ENCODE results near the gene AATK.

AATK gene

DNA sequence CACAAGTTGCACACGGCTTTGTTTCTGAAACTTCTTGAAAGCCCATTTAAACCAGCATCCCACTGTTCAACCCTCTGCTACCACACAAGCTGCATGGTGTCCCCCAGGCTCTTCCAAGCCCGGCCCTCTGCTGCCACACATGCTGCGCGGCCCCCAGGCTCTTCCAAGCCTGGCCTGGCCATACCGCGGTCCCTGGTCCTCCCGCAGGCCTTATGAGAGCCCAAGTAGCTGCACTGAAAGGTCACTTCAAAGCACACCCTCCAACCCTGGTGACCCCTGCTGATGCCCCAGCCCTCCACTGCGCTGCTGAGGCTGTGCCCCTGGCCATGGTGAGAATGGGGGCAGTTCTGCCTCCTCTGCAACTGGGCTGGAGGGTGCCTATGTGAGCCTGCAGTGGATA is 26.6 kb downstream of the AATK start:
- no peak for DNase-seq

GRCh38 chr17:81138500-81138899 is 27.5 kb downstream of the AATK start:
- DNase-seq = no peak

- no peak for DNase-seq
Observed at GRCh38 chr17:81138083-81138482, 27.9 kb downstream of the AATK start.

GRCh38 chr17:81137248-81137647 is 28.8 kb downstream of the AATK start:
- DNase-seq = no peak

DNA sequence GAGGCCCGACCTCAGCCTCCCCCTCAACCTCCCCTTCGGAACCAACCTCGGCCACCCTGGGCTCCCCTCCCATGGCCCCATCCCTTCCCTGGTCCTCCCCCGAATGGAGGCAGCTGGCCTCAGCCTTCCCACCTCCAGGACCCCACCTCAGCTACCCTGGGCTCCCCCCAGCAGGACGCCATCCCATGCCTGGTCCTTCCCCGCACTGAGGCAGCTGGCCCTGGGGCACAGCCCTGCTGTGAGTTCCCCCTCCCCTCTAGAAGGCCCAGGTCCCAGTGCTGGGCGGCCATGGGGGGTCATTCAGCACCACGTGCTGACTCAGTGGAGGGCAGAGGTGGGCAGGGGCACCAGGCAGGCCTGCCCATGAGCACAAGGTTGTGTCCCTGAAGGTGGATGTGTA is 29.7 kb downstream of the AATK start:
- DNase-seq = no peak

GRCh38 chr17:81135505-81136278 is 30.3 kb downstream of the AATK start:
- DNase-seq = peak; percentile 52

- DNase-seq = no peak
Observed at GRCh38 chr17:81134064-81134781, 31.8 kb downstream of the AATK start.

DNA sequence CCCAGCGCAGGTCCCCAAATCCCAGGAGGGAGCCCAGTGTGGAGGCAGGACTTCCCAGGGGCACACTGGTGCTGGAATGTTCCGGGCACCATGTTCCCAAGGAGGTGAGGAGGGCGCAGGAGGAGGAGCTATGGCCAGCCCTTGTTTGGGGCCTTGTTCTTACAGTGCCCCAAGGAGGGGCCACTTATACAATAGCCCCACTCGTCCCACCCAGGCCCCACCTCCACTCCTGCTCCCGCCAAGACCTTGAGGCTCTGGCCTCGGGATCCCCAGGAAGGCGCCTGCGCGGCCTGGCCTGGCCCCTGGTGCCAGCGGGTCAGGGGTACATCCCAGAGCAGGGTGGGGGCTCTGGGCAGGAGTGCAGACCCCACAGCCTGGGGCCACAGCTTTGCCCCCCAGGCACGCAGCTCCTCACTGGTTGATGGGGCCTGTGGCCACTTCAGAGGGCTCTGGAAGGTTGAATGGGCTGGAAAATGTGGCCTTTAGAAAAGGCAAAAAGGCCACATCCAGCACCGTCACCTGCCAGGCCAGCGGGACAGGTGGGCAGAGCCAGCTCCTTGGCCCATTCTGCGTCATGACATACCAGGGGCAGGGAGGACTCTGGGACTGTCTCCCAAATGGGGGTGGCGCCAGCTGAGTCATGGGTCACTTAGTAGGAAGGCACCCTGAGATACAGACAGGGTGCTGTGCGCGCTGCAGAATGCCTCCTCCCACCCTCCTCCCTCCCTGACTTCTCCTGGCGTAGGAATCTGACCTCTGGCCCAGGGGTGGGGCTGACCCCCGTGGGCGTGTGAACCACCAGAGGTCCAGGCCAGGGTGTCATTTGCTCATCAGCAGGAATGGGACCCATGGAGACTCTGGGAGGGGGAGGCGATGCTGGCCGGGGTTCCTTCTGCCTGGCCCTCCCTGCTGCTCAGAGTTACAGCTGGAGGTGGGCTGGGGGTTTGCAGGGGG is 33.0 kb downstream of the AATK start:
- DNase-seq = no peak

DNA sequence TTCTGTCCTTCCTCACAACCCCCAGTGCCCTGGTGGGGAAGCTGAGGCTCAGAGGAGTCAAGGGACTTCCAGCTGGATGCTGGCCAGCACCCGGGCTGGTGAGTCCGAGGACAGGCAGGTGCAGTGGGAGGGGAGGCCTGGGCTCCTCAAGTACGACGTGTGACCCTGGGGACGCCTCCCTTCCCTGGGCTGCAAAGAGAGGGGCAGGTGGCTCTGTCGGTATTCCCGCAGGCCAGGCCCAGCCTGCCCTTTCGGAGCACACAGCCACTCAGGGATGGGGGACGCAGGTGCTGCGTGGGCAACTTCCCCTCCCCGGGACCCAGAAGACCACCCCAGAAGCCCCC is 33.9 kb downstream of the AATK start:
- DNase-seq = peak; percentile 4

DNA sequence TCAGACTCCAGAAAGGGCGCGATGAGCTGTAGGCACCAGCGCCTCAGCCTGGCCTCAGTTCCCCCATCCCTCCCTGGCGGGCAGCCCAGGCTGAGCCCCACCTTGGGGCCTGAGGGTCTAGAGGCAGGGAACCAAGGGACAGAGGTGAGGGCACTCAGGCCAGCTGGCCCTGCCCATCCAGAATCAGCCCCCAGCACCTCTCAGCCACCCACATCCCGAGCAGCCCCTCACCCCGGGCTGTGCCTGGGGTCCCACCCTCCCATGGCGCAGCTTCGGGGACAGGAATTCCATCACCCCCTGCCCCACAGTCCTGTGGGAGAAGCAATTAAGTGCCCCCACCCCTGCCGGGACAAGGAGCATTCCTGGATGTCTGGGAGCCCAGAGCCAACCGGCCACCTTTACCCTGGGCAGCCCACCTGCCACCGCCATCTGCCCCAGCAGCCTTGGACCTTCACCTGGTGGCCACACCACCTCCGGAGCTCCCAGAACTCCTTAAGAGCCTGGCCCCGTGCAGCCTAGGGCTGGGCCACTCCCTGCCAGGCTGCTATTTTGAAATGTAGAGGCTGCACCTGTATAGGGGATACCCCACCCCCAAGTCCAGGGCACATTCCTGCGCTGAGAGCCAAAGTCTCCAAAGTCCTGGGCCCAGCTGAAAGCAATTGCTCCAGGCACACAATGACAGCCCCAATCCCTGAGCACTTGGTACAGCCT is 34.4 kb downstream of the AATK start:
- DNase-seq = no peak

DNA sequence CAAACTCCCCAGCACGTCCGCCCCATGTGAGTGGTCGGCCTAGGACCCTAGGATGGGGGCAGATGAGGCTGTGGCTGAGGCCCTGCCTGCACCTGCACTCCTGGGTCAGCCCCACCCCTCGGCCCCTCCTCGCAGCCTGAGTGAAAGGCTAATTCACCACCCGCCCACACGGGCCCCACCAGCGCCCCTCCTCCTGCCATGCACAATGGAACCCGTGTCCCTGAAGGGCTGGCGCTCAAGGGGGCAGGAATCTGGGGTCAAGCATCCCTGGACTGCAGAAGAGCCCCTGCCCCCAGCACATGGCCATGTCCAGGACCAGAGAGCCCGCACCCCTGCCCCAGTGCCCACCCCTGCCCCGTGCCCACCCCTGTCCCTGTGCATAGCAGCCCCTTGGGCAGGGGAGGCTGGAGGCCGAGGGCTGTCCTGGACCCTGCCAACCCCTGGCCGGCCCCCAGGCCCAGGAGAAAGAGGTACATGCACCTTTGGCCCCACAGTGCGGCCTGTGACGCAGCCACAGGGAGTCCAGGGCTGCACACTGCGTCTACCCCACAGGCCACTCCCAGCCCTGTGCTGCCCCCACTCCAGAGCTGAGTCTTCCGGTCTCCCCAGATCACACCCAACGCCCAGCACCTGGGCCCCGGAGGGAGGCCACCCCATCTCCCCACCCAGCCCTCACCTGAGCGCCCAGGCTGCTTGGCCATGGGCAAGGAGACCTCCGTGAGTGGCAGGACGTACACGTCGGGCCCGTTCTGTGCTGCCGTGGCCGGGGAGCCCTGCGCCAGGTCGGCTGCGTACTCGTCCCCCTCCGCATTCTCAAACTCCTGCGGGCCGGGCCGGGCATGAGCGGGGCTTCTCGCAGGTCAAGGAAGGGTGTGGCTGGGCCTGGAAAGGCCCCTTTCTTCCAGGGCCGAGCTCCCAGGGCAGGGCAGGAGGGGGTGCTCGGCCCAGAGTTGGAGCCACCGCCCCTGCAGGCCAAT is 35.3 kb downstream of the AATK start:
- DNase-seq = no peak

DNA sequence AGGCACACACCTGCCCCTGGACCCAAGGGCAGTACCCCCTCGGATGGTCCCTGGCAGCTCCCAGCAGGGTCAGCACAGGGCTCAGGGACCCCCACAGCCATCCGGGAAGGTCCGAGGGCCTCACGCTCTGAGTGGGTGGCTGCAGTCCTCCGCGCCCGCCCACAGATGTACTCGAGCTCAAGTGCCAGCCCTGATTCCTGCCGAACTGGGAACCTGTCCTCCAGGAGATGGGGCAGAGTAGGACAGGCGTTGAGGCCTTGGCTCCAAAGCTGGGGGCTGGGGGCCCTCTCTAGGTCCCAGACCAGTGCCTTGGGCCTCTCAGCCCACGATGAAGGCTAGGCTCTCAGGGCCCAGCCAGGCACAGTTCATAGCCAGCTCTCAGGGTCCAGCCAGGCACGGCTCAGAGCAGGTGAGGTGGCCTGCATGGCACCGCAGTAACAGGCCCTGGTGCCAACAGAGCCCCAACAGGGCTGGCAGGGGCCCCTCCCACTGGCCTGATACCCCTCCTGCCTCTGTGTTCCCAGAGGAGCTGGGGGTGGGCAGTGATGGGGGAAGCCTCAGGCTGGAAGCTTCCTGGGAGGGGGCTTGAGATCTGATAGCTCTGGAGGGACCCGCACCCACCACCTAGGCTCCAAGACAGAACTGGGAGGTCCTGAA is 36.2 kb downstream of the AATK start:
- no peak for DNase-seq

DNA sequence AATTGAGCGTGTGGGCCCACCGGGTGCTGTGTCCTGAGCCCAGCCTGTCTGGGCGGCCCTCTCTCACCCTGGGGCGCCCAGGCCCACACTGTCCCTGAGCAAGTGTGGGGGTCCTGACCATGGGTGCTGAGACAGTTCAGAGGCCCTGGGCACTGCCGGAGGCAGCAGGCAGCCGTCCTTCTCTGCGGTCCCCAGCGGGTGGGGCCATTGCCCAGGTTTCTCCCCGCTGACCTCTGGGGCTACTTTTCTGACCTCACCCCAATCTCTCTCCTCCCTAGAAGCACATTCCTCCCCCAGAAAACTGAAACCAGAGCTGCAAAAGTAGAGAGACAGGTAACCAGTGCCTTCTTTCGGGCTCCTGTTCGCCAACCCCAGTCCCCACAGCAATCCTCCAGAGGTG is 36.7 kb downstream of the AATK start:
- no peak for DNase-seq

GRCh38 chr17:81128774-81129173 is 37.2 kb downstream of the AATK start:
- no peak for DNase-seq

DNA sequence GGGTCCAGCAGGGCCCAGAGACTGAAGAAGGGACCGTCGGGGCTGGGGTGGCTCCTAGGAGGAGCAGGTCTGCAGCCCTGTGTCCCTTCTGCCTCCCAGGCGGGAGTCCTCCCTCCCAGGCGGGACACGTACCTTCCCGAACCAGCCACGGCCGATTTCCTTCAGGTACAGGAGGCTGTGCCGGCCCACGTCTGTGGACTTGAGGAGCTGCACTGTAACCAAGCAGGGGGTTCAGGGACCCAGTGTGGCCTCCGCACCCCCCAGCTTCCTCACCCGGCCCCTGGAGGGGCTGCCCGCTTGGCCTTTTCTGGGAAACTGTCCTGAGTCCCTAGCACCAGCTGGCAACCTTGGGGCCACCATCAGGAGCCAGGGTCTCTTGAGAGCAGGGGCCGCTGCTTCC is 37.7 kb downstream of the AATK start:
- DNase-seq = no peak

DNA sequence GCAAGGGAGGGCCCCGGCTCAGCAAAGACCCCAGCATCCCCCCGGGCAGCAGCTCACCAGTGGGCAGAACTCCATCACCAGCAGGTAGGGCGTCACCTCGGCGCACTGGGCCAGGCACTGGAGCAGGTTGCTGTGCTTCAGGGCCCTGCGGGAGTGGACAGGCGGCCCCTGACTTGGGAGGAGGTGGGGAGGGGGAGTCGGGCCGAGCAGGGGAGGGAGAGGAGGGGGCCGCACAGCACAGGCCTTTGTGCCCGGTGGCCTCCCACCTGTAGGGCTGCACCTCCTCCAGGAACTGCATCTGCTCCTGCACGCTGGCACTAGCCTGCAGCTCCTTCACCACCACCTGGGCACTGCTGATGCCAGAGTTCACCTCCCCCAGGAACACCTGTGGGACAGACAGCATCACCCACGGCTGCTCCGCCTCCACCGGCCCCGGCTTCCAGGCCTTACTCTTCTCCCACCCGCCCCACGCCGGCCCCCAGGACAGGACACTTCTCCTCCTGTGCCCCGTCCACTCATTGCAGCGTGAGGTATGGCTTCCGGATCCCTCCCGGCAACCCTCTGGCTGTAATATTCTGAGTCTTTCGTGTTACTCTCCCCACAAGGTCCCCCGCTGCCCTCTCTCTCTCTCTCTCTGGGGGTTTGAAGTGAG is 38.4 kb downstream of the AATK start:
- no peak for DNase-seq

DNA sequence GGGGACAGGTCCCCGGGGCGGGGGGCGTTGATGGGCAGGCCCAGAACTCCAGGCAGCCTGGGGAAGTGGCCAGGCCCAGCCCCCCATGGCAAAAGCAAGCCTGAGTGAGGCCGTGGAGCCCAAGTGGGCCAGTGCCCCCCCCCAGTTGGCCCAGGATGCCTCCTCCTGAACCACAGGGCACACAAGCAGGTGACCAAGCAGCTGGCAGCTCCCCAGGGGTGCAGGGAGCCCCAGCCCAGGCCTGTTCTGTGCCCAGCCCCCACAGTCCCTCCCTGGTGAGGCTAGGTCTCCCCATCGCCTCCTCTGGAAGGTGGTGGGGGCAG is 38.9 kb downstream of the AATK start:
- no peak for DNase-seq

- DNase-seq = no peak
Observed at GRCh38 chr17:81126281-81127132, 39.5 kb downstream of the AATK start.

- no peak for DNase-seq
Observed at GRCh38 chr17:81125573-81126081, 40.4 kb downstream of the AATK start.

DNA sequence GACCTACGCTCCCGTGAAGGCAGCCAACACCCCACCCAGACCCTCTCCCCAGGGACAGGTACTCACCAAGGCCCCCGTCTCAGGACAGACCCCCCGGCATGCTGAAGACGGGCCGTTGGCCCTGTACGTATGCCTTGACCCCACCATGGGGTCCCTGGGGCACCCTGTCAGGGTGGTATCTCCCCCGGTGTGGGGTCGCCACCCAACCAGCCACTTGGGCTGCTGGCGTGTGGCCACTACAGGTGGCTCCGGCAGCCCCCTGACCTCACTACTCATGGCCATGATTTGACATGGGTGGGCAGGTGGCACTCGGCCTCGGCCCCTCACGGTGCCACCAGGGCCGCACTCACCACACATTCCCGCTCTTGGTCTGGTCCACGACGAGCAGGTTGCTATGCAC is 41.6 kb downstream of the AATK start:
- no peak for DNase-seq
